Trophoblast cell (in vitro differentiated cells and primary cell): ENCODE results near the gene BTBD6.

Experiments
- DNase-seq, 2 donors: peaks; one replicate each; pipeline ENCODE4 v3.0.0-alpha.2; 2016
- H2AFZ ChIP-seq: 2 replicates; pipeline ENCODE4 v1.6.1; 2013; ENCODE audit warnings: low read length, moderate library complexity, mild to moderate bottlenecking; ENCODE audit not compliant: insufficient read depth, poor library complexity
- H2AK5ac ChIP-seq: 2 replicates; pipeline ENCODE4 v1.6.1; 2013; ENCODE audit warnings: mild to moderate bottlenecking, low read length
- H2BK120ac ChIP-seq: 2 replicates; pipeline ENCODE4 v1.6.1; 2013; ENCODE audit warnings: low read length, mild to moderate bottlenecking, moderate library complexity; ENCODE audit not compliant: insufficient read depth, poor library complexity
- H2BK12ac ChIP-seq: 2 replicates; pipeline ENCODE4 v1.6.1; 2013; ENCODE audit warnings: mild to moderate bottlenecking, low read length, moderate library complexity
- H2BK5ac ChIP-seq: 2 replicates; pipeline ENCODE4 v1.6.1; 2013; ENCODE audit warnings: low read length, low read depth, moderate library complexity, mild to moderate bottlenecking; ENCODE audit not compliant: poor library complexity
- H3K14ac ChIP-seq: 2 replicates; pipeline ENCODE4 v1.6.1; 2013; ENCODE audit warnings: mild to moderate bottlenecking, low read length
- H3K18ac ChIP-seq: 2 replicates; pipeline ENCODE4 v1.6.1; 2013; ENCODE audit warnings: mild to moderate bottlenecking, low read length
- H3K23ac ChIP-seq: 2 replicates; pipeline ENCODE4 v1.6.1; 2013; ENCODE audit warnings: low read length
- H3K27ac ChIP-seq: 2 replicates; pipeline ENCODE4 v1.5.1; 2013; ENCODE audit warnings: low read depth, mild to moderate bottlenecking, inconsistent platforms, low read length, moderate library complexity
- H3K27me3 ChIP-seq: 2 replicates; pipeline ENCODE4 v1.6.1; 2013; ENCODE audit warnings: inconsistent platforms, mild to moderate bottlenecking, low read length, moderate library complexity; ENCODE audit not compliant: insufficient read depth
- H3K36me3 ChIP-seq, 2 experiments: 1 replicate in 1 of 2; 2 replicates in 1 of 2; pipeline ENCODE4 v1.6.1; 2013; ENCODE audit warnings: low read length in 2 of 2, mild to moderate bottlenecking in 2 of 2, moderate library complexity in 1 of 2; ENCODE audit not compliant: insufficient read depth in 2 of 2, control insufficient read depth in 1 of 2
- H3K4ac ChIP-seq: 2 replicates; pipeline ENCODE4 v1.6.1; 2013; ENCODE audit warnings: low read depth, mild to moderate bottlenecking, low read length, moderate library complexity
- H3K4me1 ChIP-seq, 2 experiments: 1 replicate in 1 of 2; 2 replicates in 1 of 2; pipeline ENCODE4 v1.6.1; 2013; ENCODE audit warnings: low read length in 2 of 2, mild to moderate bottlenecking in 2 of 2, moderate library complexity in 1 of 2; ENCODE audit not compliant: insufficient read depth in 2 of 2, control insufficient read depth in 1 of 2
- H3K4me2 ChIP-seq: 2 replicates; pipeline ENCODE4 v1.6.1; 2013; ENCODE audit warnings: inconsistent platforms, mild to moderate bottlenecking, low read length, moderate library complexity
- H3K4me3 ChIP-seq: 2 replicates; pipeline ENCODE4 v1.5.1; 2013; ENCODE audit warnings: mild to moderate bottlenecking, low read depth, low read length, inconsistent platforms
- H3K79me1 ChIP-seq: one replicate; pipeline ENCODE4 v1.6.1; 2013; ENCODE audit warnings: low read length
- H3K79me2 ChIP-seq: 2 replicates; pipeline ENCODE4 v1.6.1; 2013; ENCODE audit warnings: low read length, mild to moderate bottlenecking; ENCODE audit not compliant: control insufficient read depth, insufficient read depth, poor library complexity
- H3K9ac ChIP-seq: 2 replicates; pipeline ENCODE4 v1.6.1; 2013; ENCODE audit warnings: mild to moderate bottlenecking, low read length
- H3K9me3 ChIP-seq: 2 replicates; pipeline ENCODE4 v1.6.1; 2013; ENCODE audit warnings: low read depth, mild to moderate bottlenecking, control low read depth, inconsistent platforms, low read length; ENCODE audit not compliant: insufficient read depth
- H4K12ac ChIP-seq: 2 replicates; pipeline ENCODE4 v1.6.1; 2013; ENCODE audit warnings: low read depth, mild to moderate bottlenecking, low read length, moderate library complexity
- H4K8ac ChIP-seq: 2 replicates; pipeline ENCODE4 v1.6.1; 2013; ENCODE audit warnings: low read depth, mild to moderate bottlenecking, low read length, moderate library complexity
- H4K91ac ChIP-seq: one replicate; pipeline ENCODE4 v1.6.1; 2013; ENCODE audit warnings: low read depth, mild to moderate bottlenecking, low read length, moderate library complexity
- WGBS: extraction: QIAGEN DNeasy Blood & Tissue Kit; methylation state at CpG from one replicate; pipeline ENCODE4 v1.1.7; 2013; ENCODE audit warnings: missing lambda C conversion rate; ENCODE audit not compliant: insufficient read length, insufficient coverage; ENCODE audit errors: extremely low coverage; 5-methylcytosine and 5-hydroxymethylcytosine counted together

Gene BTBD6

DNA sequence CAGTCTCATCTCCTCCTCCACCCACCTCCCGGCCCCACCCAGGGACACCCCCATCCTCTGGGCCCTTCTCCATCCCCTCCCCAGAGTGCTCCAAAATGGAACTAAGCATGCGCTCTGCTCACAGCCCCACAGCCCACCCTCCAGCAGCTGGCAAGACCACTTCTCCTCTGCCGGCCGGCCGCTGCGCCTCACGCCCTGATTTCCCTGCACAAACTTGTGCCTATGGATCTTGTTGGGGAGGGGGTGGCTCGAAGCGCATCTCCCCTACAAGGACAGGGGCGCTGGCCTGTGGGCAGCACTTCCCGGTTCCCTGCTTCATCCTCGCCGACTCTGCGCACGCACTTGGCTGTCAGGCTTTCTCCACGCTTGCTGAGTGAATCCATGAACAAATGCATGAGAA, 47.7 kb upstream of the BTBD6 start:
- H4K12ac ChIP-seq: no peak overlapping the region
- no peak overlapping the region for H3K4me3 ChIP-seq
- H4K8ac ChIP-seq: no peak overlapping the region
- H4K91ac ChIP-seq: no peak overlapping the region
- H3K18ac ChIP-seq: no peak overlapping the region
- H2BK5ac ChIP-seq: no peak overlapping the region
- no peak overlapping the region for H3K4me2 ChIP-seq
- no CpG with 5 or more reads among the region's 16 CpGs for WGBS
- no peak overlapping the region for H3K14ac ChIP-seq
- H3K79me2 ChIP-seq: no peaks in the 10 kb centered on the region
- H3K4me1 ChIP-seq: peaks cover 2 to 12% of the 10 kb centered on the region in 2 experiments
- H3K79me1 ChIP-seq: no peaks in the 10 kb centered on the region
- H3K4ac ChIP-seq: no peak overlapping the region
- H3K27me3 ChIP-seq: peaks cover 12% of the 10 kb centered on the region
- no peak for DNase-seq
- no peak overlapping the region for H3K23ac ChIP-seq
- no peaks in the 10 kb centered on the region for H3K36me3 ChIP-seq
- H2AFZ ChIP-seq: no peak overlapping the region
- H2AK5ac ChIP-seq: no peak overlapping the region
- H2BK120ac ChIP-seq: no peak overlapping the region
- H3K27ac ChIP-seq: no peak overlapping the region
- no peak overlapping the region for H2BK12ac ChIP-seq
- H3K9me3 ChIP-seq: peaks cover 4% of the 10 kb centered on the region
- no peak overlapping the region for H3K9ac ChIP-seq

DNA sequence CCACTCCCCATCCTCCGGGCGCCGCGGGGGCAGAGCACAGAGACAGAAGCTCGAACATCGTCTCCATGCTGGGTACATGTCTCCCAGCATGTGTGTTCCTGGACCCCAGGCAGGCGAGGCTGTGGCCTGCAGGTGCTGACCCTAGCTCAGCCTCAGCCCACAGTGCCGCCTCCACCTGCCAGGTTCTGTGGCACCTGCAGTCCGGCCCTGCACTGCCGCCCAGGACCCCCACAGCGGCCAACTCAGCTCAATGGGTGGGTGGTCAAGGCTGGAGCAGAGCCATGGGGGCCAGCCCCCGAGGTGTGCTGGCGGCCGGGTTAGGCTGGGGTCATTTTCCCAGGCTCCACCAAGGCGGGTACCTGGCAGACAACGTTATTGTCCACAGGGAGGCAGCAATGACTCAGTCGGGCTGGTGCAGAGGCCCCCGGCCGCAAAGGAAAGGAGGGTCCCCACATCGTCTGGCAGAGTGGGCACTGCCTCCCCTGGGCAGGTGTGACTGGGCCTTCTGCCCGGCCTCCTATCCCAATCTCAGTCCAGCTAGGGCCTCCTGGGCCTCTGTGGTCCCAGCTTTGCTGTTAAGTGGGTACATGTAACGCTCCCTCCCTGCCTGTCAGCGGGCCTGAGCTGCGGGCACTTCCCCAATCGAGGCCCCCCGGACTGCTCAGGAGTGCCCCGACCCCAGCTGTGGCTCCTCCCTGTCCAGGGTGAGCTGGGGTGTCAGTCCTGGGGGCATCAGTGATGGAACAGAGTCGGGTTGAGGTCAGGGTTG, 47.0 kb upstream of the BTBD6 start:
- Histone ChIP-seq H2AFZ (no peak overlapping the region), H3K14ac (no peak overlapping the region), H3K4me3 (no peak overlapping the region), H4K91ac (no peak overlapping the region), H3K23ac (no peak overlapping the region), H3K79me1 (no peaks in the 10 kb centered on the region), H2AK5ac (no peak overlapping the region), H3K27ac (no peak overlapping the region), H2BK5ac (no peak overlapping the region), H2BK120ac (no peak overlapping the region), H2BK12ac (no peak overlapping the region), H4K12ac (no peak overlapping the region), H3K9ac (no peak overlapping the region), H3K27me3 (peaks cover 8% of the 10 kb centered on the region), H3K79me2 (no peaks in the 10 kb centered on the region), H3K4me2 (no peak overlapping the region), H3K18ac (no peak overlapping the region), H3K4me1 (peaks cover 2 to 9% of the 10 kb centered on the region in 2 experiments), H3K36me3 (no peaks in the 10 kb centered on the region), H4K8ac (no peak overlapping the region), H3K4ac (no peak overlapping the region), H3K9me3 (peaks cover 4% of the 10 kb centered on the region)
- no peak for DNase-seq
- no CpG with 5 or more reads among the region's 28 CpGs for WGBS

DNA sequence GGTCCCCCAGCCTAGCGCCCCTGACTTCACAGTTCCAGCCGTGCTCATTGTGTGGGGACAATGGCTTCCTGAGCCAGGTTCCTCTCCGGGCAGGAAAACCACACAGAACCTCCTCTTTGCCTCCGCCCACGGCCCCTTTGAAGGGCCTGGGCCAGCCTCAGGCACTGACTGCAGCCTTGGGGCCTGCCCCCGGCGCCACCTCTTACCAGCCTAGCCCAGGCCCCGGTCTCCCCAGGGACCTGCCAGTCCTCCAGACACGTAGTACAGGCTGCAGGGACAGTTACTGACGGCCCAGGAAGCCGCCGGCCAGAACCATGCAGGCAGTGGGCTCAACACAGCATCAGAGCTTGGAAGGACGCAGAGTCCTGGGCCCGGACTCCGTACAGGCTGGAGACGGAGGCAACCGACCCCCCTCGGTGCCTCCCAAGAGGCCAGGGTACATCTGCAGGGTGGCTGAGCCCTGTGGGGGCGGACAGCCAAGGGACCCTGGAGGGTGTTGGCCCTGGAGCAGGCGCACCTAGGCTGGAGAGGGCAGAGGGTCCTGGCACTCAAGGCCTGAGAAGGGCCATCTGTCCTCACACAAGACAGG, 46.3 kb upstream of the BTBD6 start:
- Histone ChIP-seq H3K4me3 (no peak overlapping the region), H4K8ac (no peak overlapping the region), H3K27me3 (peaks cover 6% of the 10 kb centered on the region), H3K4me1 (peaks cover 2 to 4% of the 10 kb centered on the region in 2 experiments), H3K18ac (no peak overlapping the region), H4K12ac (no peak overlapping the region), H2BK120ac (no peak overlapping the region), H2AK5ac (no peak overlapping the region), H3K79me2 (no peaks in the 10 kb centered on the region), H3K27ac (no peak overlapping the region), H3K4me2 (no peak overlapping the region), H3K23ac (no peak overlapping the region), H3K9me3 (peaks cover 4% of the 10 kb centered on the region), H3K79me1 (no peaks in the 10 kb centered on the region), H4K91ac (no peak overlapping the region), H3K36me3 (no peaks in the 10 kb centered on the region), H2BK5ac (no peak overlapping the region), H3K4ac (no peak overlapping the region), H3K14ac (no peak overlapping the region), H2BK12ac (no peak overlapping the region), H2AFZ (no peak overlapping the region), H3K9ac (no peak overlapping the region)
- peak in 1 of 2 donors; percentile 29 for DNase-seq
- WGBS: no CpG with 5 or more reads among the region's 20 CpGs

DNA sequence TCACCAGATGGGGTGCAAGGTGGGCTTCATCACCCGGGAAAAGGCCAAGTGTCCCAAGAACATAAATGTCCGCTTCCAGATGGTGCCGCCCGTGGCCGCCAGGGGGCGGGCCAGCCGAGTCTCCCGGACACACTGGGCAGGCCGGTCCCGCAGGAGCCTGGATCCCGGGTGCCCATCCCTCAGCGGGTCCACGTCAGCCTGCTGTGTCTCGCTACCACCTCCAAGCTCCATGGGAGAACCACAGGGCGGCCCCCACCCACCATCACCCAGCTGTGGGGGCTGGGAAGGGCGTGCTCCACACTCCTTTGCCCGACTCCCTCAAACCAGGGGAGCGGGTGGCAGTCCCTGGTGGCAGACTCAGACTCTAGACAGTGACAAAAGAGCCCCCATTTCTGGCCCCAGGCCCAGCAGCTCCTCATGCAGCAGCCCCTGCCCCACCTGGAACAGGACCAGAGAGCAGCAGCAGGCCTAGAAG, 45.2 kb upstream of the BTBD6 start:
- peaks cover 2% of the 10 kb centered on the region for H3K9me3 ChIP-seq
- no peak overlapping the region for H3K14ac ChIP-seq
- H3K4me1 ChIP-seq: peaks cover 1 to 2% of the 10 kb centered on the region in 2 experiments
- no peak overlapping the region for H3K4me2 ChIP-seq
- H3K79me2 ChIP-seq: no peaks in the 10 kb centered on the region
- no peaks in the 10 kb centered on the region for H3K79me1 ChIP-seq
- no peak overlapping the region for H2BK12ac ChIP-seq
- H3K18ac ChIP-seq: no peak overlapping the region
- no peak overlapping the region for H2AFZ ChIP-seq
- no peak overlapping the region for H2BK5ac ChIP-seq
- H3K27ac ChIP-seq: no peak overlapping the region
- H3K4ac ChIP-seq: no peak overlapping the region
- no peak overlapping the region for H3K23ac ChIP-seq
- no peak overlapping the region for H2AK5ac ChIP-seq
- no peak overlapping the region for H4K8ac ChIP-seq
- peak; percentile 79 to 90 for DNase-seq
- no peak overlapping the region for H2BK120ac ChIP-seq
- H3K4me3 ChIP-seq: no peak overlapping the region
- no peak overlapping the region for H3K9ac ChIP-seq
- no CpG with 5 or more reads among the region's 18 CpGs for WGBS
- no peak overlapping the region for H4K12ac ChIP-seq
- H3K36me3 ChIP-seq: no peaks in the 10 kb centered on the region
- H3K27me3 ChIP-seq: peaks cover 3% of the 10 kb centered on the region
- no peak overlapping the region for H4K91ac ChIP-seq
